ENCODE results near the gene EMC1. TPM values are rescaled to one million over a fixed set of nuclear protein-coding genes. Genes with fewer than 3 reads are reported as not detected.

The EMC1 gene
- total and polyA plus RNA-seq, 2 donors (not counting 1 experiment from before 2014, with no cell fraction given) = 25.8 to 45.5 TPM

- H3K4me1 Mint-ChIP-seq = peaks cover 29% of the 10 kb centered on the region
Measured at GRCh38 chr1:19255288-19255687, 4.0 kb upstream of the EMC1 start.

DNA sequence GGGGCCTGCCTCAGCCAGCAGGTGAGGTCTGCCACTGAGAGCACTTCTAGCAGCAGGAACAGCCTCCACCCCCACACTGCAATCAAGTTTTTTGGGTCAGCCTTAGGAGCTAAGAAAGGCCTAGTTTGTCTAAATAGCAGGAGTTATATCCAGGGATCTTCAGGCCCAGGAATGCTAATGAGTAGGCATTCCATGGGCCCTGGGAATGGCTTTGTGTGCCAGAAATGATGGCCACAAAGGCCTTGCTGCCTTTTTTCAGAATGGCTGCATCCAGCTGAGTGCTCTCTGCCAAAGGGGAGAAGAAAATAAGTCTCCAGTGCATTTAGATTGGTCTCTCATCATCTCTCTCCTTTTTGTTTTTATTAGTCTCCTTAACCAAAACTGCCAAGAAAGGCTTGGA lies 3.1 kb upstream of the EMC1 start:
- peaks cover 21 to 37% of the 10 kb centered on the region in 2 donors for H3K4me1 ChIP-seq (ENCODE audit: control insufficient read depth in 2 of 2, insufficient read depth in 2 of 2, low read length in 2 of 2)
- no peaks in the 10 kb centered on the region for H3K9me3 Mint-ChIP-seq (ENCODE audit: insufficient read depth)
- H3K9ac ChIP-seq (ENCODE audit: low read length) = no peak overlapping the region
- no peaks in the 10 kb centered on the region for H3K27me3 Mint-ChIP-seq
- H3K4me2 ChIP-seq (replicated peaks; ENCODE audit: low read depth, low read length, poor library complexity, severe bottlenecking) = no peak overlapping the region
- peaks cover 55% of the 10 kb centered on the region for H3K79me2 ChIP-seq (ENCODE audit: control insufficient read depth, insufficient read depth, low read length)
- no peak for DNase-seq
- no peak overlapping the region for H3K27ac Mint-ChIP-seq
- peaks cover 30% of the 10 kb centered on the region for H3K4me1 Mint-ChIP-seq
- no peaks in the 10 kb centered on the region for H3K27me3 ChIP-seq (replicated peaks in 1 of 4; ENCODE audit: control extremely low read depth in 1 of 4, control insufficient read depth in 3 of 4, insufficient read depth in 4 of 4, low read length in 3 of 4)
- ChIA-PET POLR2A (no interaction called here), CTCF (interaction anchor here (1.5 kb wide), 1 partner anchor 87 kb away, joined by 4 read pairs; no protein-coding TSS in a partner anchor)
- H3K9me3 ChIP-seq (ENCODE audit: control extremely low read depth in 1 of 3, control insufficient read depth in 2 of 3, insufficient read depth in 1 of 3, low read length in 2 of 3) = no peaks in the 10 kb centered on the region
- TF ChIP-seq EZH2 (IDR thresholded peaks at IDR 0.05; ENCODE audit: borderline replicate concordance, insufficient read depth, low read depth, low read length, poor library complexity, severe bottlenecking) (no peak), CTCF (IDR thresholded peaks at IDR 0.05) (no peak)
- no peak overlapping the region for H3K4me3 ChIP-seq (ENCODE audit: control extremely low read depth in 1 of 5, extremely low read depth in 1 of 5, insufficient read depth in 1 of 5, low read depth in 2 of 5, low read length in 4 of 5)
- H3K36me3 ChIP-seq (replicated peaks in 1 of 2; ENCODE audit: control extremely low read depth in 1 of 2, control insufficient read depth in 1 of 2, extremely low read depth in 1 of 2, insufficient read depth in 2 of 2, low read length in 1 of 2) = peaks cover 0 to 41% of the 10 kb centered on the region in 2 experiments
- no peak overlapping the region for H3K4me3 Mint-ChIP-seq
- intact Hi-C loops (cut with micrococcal nuclease) = no loop called here
- no peak overlapping the region for H3K27ac ChIP-seq (ENCODE audit: low read length in 2 of 2)
- no peak overlapping the region for H2AFZ ChIP-seq (ENCODE audit: insufficient read depth, low read depth, low read length, poor library complexity, severe bottlenecking)
- ATAC-seq (ENCODE audit: low read depth) = no peak
- H4K20me1 ChIP-seq (ENCODE audit: control insufficient read depth, insufficient read depth, low read length, poor library complexity, severe bottlenecking) = peaks cover 38% of the 10 kb centered on the region

More at GRCh38 chr1:19255288-19255687, 4.0 kb upstream of the EMC1 start:
- WGBS (ENCODE audit: insufficient coverage) = no CpG with 5 or more reads among the region's 4 CpGs
- ChIA-PET CTCF (interaction anchor here (1.5 kb wide), 1 partner anchor 87 kb away, joined by 4 read pairs; no protein-coding TSS in a partner anchor), POLR2A (no interaction called here)
- Histone ChIP-seq H3K4me2 (replicated peaks; ENCODE audit: low read depth, low read length, poor library complexity, severe bottlenecking) (no peak overlapping the region), H3K27ac (ENCODE audit: low read length in 2 of 2) (no peak overlapping the region), H3K4me1 (ENCODE audit: control insufficient read depth in 2 of 2, insufficient read depth in 2 of 2, low read length in 2 of 2) (peaks cover 20 to 36% of the 10 kb centered on the region in 2 donors), H3K9ac (ENCODE audit: low read length) (no peak overlapping the region), H3K36me3 (replicated peaks in 1 of 2; ENCODE audit: control extremely low read depth in 1 of 2, control insufficient read depth in 1 of 2, extremely low read depth in 1 of 2, insufficient read depth in 2 of 2, low read length in 1 of 2) (peaks cover 0 to 43% of the 10 kb centered on the region in 2 experiments), H3K79me2 (ENCODE audit: control insufficient read depth, insufficient read depth, low read length) (peaks cover 46% of the 10 kb centered on the region), H4K20me1 (ENCODE audit: control insufficient read depth, insufficient read depth, low read length, poor library complexity, severe bottlenecking) (peaks cover 38% of the 10 kb centered on the region), H3K27me3 (replicated peaks in 1 of 4; ENCODE audit: control extremely low read depth in 1 of 4, control insufficient read depth in 3 of 4, insufficient read depth in 4 of 4, low read length in 3 of 4) (no peaks in the 10 kb centered on the region), H2AFZ (ENCODE audit: insufficient read depth, low read depth, low read length, poor library complexity, severe bottlenecking) (no peak overlapping the region), H3K9me3 (ENCODE audit: control extremely low read depth in 1 of 3, control insufficient read depth in 2 of 3, insufficient read depth in 1 of 3, low read length in 2 of 3) (no peaks in the 10 kb centered on the region), H3K4me3 (ENCODE audit: control extremely low read depth in 1 of 5, extremely low read depth in 1 of 5, insufficient read depth in 1 of 5, low read depth in 2 of 5, low read length in 4 of 5) (no peak overlapping the region)
- Mint-ChIP-seq H3K27me3 (no peaks in the 10 kb centered on the region), H3K4me3 (no peak overlapping the region), H3K27ac (no peak overlapping the region), H3K9me3 (ENCODE audit: insufficient read depth) (no peaks in the 10 kb centered on the region)
- no peak for TF ChIP-seq CTCF (IDR thresholded peaks at IDR 0.05)
- TF ChIP-seq EZH2 (IDR thresholded peaks at IDR 0.05; ENCODE audit: borderline replicate concordance, insufficient read depth, low read depth, low read length, poor library complexity, severe bottlenecking) = no peak
- intact Hi-C loops (cut with micrococcal nuclease) = no loop called here
- ATAC-seq (ENCODE audit: low read depth) = no peak
- DNase-seq = no peak

All from B cell (primary cell).